Sigmoid colon (tissue), 7 donors: ENCODE measurements around the gene GNGT1. TPM values are rescaled to one million over a fixed set of nuclear protein-coding genes. Genes with fewer than 3 reads are reported as not detected.

Experiments
- DNase-seq: peaks from one replicate; pipeline ENCODE4 v3.0.0-alpha.2; 2019
- H3K27ac ChIP-seq, 4 donors: fragments of 200-600 bp; sonication (generic); one replicate each; pipeline ENCODE4 v1.5.1; 2016 to 2019; ENCODE audit warnings: mild to moderate bottlenecking in 1 of 4
- H3K27me3 ChIP-seq, 3 donors: fragments of 200-600 bp; sonication (generic); one replicate each; pipeline ENCODE4 v1.5.1; 2019; ENCODE audit warnings: mild to moderate bottlenecking in 1 of 3
- H3K36me3 ChIP-seq, 4 donors: fragments of 200-600 bp; sonication (generic); one replicate each; pipeline ENCODE4 v1.5.1; 2016 to 2019
- H3K4me1 ChIP-seq, 4 donors: fragments of 200-600 bp; sonication (generic); one replicate each; pipeline ENCODE4 v1.5.1; 2017 to 2019
- H3K4me3 ChIP-seq, 4 donors: fragments of 200-600 bp; sonication (generic); one replicate each; pipeline ENCODE4 v1.5.1; 2017 to 2019; ENCODE audit warnings: mild to moderate bottlenecking in 2 of 4, moderate library complexity in 1 of 4
- H3K9me3 ChIP-seq, 4 donors: fragments of 200-600 bp in 3 of 4; sonication (generic) in 3 of 4; one replicate each; pipeline versions ENCODE4 v1.5.1 to v1.6.1; 2013 to 2019
- CTCF ChIP-seq, 4 experiments: fragments of 450-650 bp in 3 of 4; fragments of 200-600 bp in 1 of 4; IDR thresholded peaks; one replicate each; pipeline ENCODE4 v1.5.1; 2016 to 2019; ENCODE audit warnings: antibody characterized with exemption in 4 of 4, mild to moderate bottlenecking in 3 of 4, moderate library complexity in 2 of 4
- EP300 ChIP-seq, 4 donors: sonication (generic); formaldehyde crosslinking; IDR thresholded peaks; one replicate each; pipeline ENCODE4 v1.6.1; 2017; ENCODE audit warnings: antibody characterized with exemption in 4 of 4
- POLR2A ChIP-seq, 2 donors: fragments of 450-650 bp; IDR thresholded peaks; one replicate each; pipeline ENCODE4 v1.6.1; 2016; ENCODE audit warnings: antibody characterized with exemption in 2 of 2, mild to moderate bottlenecking in 2 of 2, moderate library complexity in 2 of 2
- POLR2AphosphoS5 ChIP-seq, 4 donors: sonication (generic); formaldehyde crosslinking; IDR thresholded peaks; one replicate each; pipeline ENCODE4 v1.6.1; 2017; ENCODE audit warnings: antibody characterized with exemption in 4 of 4
- WGBS, 2 donors: extraction: QIAGEN DNeasy Blood & Tissue Kit; methylation state at CpG; one replicate each; pipeline ENCODE4 v1.1.7; 2013; 5-methylcytosine and 5-hydroxymethylcytosine counted together
- intact Hi-C: fragments of 100-400 bp; cut with DNase I; formaldehyde crosslinking; loops from one replicate; pipeline ENCODE4 v1.15.1; 2023
- polyA plus RNA-seq, 3 donors: library from polyadenylated mRNA; stranded (reverse); fragments of 200-250 nt; gene quantifications; one replicate each; pipeline ENCODE4 v1.2.3, GENCODE V29; 2013
- total RNA-seq, 4 donors: library from RNA; depleted of rRNA; stranded (reverse); fragments of >200 nt; gene quantifications; one replicate each; pipeline ENCODE4 v1.1.0, GENCODE V29; 2016
- donor health status: healthy with polysubstance abuse.
- donor health status: Bipolar disorder and iron deficiency.
- donor health status: healthy.

The GNGT1 gene
- total and polyA plus RNA-seq, 7 donors: not detected

GRCh38 chr7:93944673-93945072 is 38.3 kb downstream of the GNGT1 start:
- H3K9me3 ChIP-seq: no peaks in the 10 kb centered on the region
- intact Hi-C loops: no loop called here
- no peak overlapping the region for H3K27ac ChIP-seq
- no peaks in the 10 kb centered on the region for H3K36me3 ChIP-seq
- no peak for DNase-seq
- H3K27me3 ChIP-seq: no peaks in the 10 kb centered on the region
- no peaks in the 10 kb centered on the region for H3K4me1 ChIP-seq
- 24 to 58% methylated on average over 1 of the region's 1 CpG for WGBS, 2 donors
- TF ChIP-seq EP300 (IDR thresholded peaks at IDR 0.05): no peak
- TF ChIP-seq POLR2AphosphoS5 (IDR thresholded peaks at IDR 0.05): peak in 1 of 4 donors; percentile 9
- TF ChIP-seq CTCF (IDR thresholded peaks at IDR 0.05): no peak
- H3K4me3 ChIP-seq: no peak overlapping the region

GRCh38 chr7:93945083-93945482 is 38.7 kb downstream of the GNGT1 start:
- Histone ChIP-seq H3K4me3 (no peak overlapping the region), H3K4me1 (no peaks in the 10 kb centered on the region), H3K36me3 (no peaks in the 10 kb centered on the region), H3K27ac (peak overlapping the region in 1 of 4 donors; percentile 23), H3K9me3 (no peaks in the 10 kb centered on the region), H3K27me3 (no peaks in the 10 kb centered on the region)
- WGBS, 2 donors: 23 to 38% methylated on average over 3 of the region's 3 CpGs
- TF ChIP-seq EP300 (IDR thresholded peaks at IDR 0.05): no peak
- no peak for TF ChIP-seq POLR2A (IDR thresholded peaks at IDR 0.05)
- DNase-seq: no peak
- intact Hi-C loops: no loop called here

GRCh38 chr7:93945756-93946535 is 39.6 kb downstream of the GNGT1 start:
- TF ChIP-seq EP300 (IDR thresholded peaks at IDR 0.05): no peak
- no peak for TF ChIP-seq POLR2AphosphoS5 (IDR thresholded peaks at IDR 0.05)
- no peak for TF ChIP-seq CTCF (IDR thresholded peaks at IDR 0.05)
- no peak for TF ChIP-seq POLR2A (IDR thresholded peaks at IDR 0.05)
- Histone ChIP-seq H3K36me3 (no peaks in the 10 kb centered on the region), H3K4me3 (no peak overlapping the region), H3K27ac (peak overlapping the region in 1 of 4 donors; percentile 23), H3K27me3 (no peaks in the 10 kb centered on the region), H3K9me3 (no peaks in the 10 kb centered on the region), H3K4me1 (no peaks in the 10 kb centered on the region)
- WGBS, 2 donors: 63 to 84% methylated on average over 5 of the region's 5 CpGs
- DNase-seq: no peak
- intact Hi-C loops: no loop called here

GRCh38 chr7:93948106-93948505 is 41.7 kb downstream of the GNGT1 start:
- intact Hi-C loops: no loop called here
- Histone ChIP-seq H3K9me3 (no peaks in the 10 kb centered on the region), H3K27ac (no peak overlapping the region), H3K4me1 (no peaks in the 10 kb centered on the region), H3K4me3 (no peak overlapping the region), H3K36me3 (no peaks in the 10 kb centered on the region), H3K27me3 (no peaks in the 10 kb centered on the region)
- no peak for DNase-seq
- WGBS, 2 donors: 27 to 57% methylated on average over 1 of the region's 1 CpG
- TF ChIP-seq POLR2A (IDR thresholded peaks at IDR 0.05): no peak
- no peak for TF ChIP-seq POLR2AphosphoS5 (IDR thresholded peaks at IDR 0.05)
- no peak for TF ChIP-seq CTCF (IDR thresholded peaks at IDR 0.05)
- TF ChIP-seq EP300 (IDR thresholded peaks at IDR 0.05): no peak

- DNase-seq: no peak
- H3K27ac ChIP-seq: no peak overlapping the region
- no peak overlapping the region for H3K4me3 ChIP-seq
- no peak for TF ChIP-seq POLR2AphosphoS5 (IDR thresholded peaks at IDR 0.05)
- TF ChIP-seq EP300 (IDR thresholded peaks at IDR 0.05): no peak
- no peak for TF ChIP-seq CTCF (IDR thresholded peaks at IDR 0.05)
- no peak for TF ChIP-seq POLR2A (IDR thresholded peaks at IDR 0.05)
- intact Hi-C loops: no loop called here
- H3K36me3 ChIP-seq: no peaks in the 10 kb centered on the region
- WGBS, 2 donors: 52 to 65% methylated on average over 2 of the region's 2 CpGs
- H3K27me3 ChIP-seq: no peaks in the 10 kb centered on the region
- no peaks in the 10 kb centered on the region for H3K4me1 ChIP-seq
- no peaks in the 10 kb centered on the region for H3K9me3 ChIP-seq
These were observed 42.5 kb downstream of the GNGT1 start for GRCh38 chr7:93948873-93949272.
